Midbrain (tissue), 1 donor: Measurements from ENCODE around the gene EIF1.
"Not testable (repeated sequence)": the region's sequence is repeated elsewhere in the genome, so short reads cannot be mapped to it uniquely, and the experiment has no call there.

Experiments
- DNase-seq: peaks from one replicate; lab custom pipeline; 2025; lab: John Stamatoyannopoulos, UW

The EIF1 gene

DNA sequence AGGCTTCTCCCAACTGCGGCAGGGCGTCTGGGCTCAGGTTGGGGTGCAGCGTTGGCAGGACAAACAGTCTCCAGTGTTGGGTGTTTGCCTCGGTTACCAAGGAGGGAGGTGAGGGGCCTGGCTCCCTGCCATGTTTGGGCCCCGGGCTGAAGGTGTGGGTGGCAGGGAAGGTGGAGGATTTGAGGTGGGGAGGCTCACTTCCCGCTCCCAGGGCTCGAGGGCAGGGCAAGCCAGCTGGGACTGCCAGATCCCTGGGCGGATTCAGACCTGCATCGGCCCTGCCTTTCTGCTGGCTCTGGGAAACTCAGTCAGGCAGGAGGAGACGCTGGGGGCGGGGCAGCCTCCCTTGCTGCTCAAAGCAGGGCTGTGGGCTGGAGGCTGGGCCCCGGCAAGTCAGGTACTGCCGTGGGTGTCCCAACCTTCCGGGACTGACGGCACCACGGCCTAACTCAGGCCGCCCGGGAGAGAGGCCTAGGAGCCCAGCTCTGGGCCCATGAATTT is 33.0 kb upstream of the EIF1 start:
- DNase-seq, result no peak

DNA sequence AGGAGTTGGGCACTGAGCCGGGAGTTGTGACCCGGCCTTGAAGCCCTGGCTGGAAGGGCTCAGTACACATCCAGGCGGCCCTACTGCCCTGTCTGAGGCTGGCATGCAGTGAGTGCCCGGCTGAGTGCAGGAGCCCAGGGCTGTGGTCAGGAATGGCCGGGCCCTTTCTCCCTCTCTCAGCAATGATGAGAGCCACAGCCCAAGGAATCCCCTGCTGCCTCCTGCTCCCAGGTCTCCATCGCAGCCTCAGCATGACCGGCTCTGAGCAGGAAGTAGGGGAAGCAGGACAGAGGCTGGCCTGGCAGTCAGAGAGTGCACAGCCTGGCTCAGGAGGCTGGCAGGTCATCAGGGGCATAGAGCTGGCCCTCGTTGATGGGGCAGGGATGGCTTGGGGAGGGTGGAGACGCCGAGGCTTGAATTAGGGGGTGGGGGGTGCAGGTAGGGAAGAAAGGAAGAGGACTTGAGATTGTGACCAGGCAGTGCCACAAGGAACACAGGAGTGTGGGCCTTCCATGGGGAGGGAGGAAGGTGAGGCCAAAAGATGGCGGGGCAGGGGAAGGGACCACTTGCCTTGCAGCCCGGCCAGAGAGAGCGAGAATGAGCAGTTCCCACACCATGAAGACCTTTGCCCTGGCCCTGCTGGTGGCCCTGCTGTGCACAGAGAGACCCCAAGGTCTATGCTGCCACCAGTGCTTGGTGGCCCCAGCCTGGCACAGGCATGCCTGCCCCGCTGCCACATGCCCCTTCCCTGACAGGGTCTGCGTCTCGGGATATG is 32.2 kb upstream of the EIF1 start:
- DNase-seq, result no peak

DNA sequence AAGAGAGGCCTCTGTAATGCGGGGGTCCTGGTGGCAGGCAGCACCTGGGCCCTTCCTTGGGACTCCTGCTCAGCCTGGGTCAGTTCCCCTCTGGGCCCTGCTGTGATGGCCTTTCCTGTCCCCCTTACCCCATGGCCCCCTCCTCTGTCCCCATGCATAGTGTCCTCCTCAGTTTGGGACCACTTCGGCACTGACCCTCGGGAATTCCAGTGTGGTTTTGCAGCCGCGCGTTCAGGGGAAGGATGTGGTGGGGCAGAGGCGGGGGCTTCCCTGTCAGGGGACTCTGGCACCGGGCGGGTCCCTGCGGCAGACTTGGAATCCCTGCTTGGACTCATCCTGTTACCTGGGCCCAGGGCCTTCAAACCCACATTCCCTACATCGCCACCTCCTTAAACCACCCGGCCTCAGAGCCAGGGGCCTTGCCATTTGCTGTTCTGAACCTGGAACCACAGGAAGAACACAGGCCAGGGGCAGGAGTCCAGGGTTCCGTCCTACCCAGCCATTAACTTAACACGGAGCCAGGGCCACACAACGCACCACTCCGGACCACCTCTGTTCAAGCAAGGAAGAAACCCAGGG is 31.4 kb upstream of the EIF1 start:
- no peak for DNase-seq

DNA sequence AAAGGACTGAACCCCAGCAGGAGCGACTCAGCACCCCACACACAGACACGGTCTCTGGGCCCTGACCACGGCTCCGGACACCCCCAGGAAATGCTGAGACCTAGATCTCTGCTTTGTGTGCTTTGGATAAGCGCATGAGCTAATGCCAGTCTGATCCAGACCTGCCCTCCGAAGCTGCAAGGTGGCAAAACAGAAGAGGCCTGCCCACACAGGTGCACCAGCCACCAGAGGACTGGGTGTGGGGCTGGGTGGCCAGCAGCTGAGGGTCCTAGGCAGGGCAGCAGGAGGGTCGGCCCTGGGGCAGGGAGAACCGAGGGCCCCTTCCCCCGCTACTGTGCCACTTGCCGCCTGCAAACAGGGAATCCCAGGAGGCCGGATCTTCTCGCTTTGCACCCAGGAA is 30.7 kb upstream of the EIF1 start:
- no peak for DNase-seq

DNA sequence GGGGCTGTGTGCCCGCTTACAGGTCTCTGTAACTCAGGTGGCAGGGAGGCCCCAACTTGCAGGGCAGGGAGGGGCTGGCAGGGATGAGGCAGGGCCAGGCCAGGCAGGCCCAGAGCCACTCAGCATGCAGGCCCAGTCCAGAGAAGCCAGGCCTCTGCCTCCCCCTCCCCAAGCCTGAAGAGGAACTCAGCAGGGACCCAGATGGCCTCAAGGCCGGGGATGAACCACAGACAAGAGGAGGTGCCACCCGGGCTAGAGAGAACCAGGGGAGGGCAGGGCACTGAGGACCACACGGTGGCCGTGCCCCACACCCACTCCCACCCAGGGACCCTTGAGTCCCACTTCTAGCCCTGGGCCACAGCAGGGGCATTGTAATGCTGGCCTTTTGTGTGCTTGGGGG is 29.8 kb upstream of the EIF1 start:
- DNase-seq, result no peak

DNA sequence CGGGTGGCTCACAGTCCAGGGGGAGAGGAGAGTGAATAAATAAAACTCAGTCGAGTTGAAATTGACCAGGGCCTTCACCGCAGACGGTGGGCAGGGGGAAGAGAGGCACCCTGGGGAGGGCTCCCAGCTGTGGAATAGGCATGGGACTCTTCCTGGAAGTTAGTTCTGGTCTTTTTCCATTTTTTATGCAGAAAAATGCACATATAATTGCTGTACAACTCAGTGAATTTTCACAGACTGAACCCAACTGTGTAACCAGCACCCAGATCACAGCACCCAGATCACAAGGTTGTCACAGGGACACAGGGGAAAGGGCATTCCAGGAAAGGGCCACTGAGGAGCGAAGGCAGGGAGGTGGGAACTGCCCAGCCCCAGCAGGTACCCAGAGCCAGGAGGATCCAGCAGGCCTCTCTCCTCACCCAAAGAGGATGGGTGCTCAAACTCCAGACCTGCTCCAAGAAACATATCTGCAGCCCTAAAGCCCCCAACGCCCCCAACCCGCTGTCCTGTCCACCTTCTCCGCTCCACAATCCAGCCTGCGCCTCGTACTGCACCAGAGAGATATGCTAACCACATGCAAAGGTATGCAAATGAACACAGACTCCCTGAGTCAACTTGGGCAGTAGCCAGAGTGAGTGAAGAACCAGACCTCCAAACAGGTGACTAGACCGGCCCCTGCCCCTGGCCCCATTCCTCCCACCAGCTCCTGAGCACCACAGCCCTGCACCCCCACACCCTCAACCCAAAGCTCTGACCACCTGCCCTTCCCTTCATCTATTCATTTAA is 29.1 kb upstream of the EIF1 start:
- no peak for DNase-seq

DNA sequence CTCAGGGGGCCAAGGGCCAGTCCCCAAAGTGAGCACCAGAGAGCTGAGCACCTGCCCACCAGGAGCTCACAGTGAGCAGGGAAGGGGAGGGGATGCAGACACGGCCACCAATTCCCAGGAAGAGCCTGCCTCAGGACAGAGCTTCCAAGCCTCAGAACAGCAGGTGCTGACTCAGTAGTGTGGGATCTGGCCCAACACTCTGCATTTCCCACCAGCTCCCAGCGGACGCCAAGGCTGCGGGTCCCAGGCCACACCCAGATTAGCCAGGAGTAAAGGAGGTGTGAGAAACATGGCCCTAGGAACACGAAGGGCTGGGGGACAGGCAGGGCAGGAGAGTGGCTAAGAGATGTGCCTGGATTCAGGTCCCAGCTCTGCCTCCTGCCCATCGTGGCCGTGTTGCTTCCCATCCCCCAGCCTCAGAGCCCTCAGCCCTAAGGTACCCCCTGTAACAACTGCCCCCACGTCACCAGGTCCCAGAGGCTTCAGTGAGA is 28.4 kb upstream of the EIF1 start:
- DNase-seq, result no peak

DNA sequence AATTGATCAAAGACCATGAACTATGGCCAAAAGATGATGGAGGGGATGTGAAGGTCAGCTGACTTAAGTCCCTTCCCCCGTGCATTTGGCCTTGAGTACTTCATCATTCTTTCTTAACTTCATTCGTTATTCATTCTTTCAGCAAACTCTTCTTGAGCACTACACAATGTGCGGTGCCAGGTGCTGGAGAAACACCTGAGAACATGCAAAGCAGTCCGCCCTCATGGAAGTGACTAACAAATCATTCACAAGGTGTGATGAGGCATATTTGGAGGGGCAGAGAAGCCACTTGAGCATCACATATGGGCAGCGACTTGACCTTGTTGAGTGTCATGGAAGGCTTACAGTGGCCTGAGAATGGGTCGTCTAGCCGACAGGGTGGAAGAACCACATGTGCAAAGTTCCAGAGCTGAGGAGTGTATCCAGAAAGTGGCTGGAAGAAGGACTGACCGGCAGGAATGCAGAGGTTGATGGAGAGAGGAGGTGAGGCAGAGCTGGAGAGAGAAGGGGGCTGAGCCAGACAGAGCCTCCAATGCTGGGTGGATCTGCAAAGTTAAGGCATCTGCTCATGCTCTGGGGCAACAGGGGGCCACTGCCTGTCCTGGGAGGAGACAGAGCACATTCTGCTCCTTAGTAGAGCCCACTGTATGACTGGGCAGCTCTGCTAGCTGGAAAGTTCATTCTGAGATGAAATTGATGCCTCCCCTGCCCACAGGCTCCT is 25.1 kb upstream of the EIF1 start:
- no peak for DNase-seq

DNA sequence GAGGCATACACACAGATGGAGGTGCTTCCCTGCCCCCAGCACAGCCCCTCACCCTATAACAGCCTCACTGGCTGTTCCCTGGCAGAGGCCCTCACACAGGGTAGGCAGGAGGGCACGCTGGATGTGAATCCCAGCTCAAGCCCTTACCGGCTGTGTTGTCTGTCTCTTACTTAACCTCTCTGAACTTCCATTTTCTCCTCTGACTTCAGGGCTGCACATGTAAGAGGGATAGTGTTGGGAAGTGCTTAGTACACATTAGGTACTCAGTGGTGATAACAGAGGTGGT is 24.6 kb upstream of the EIF1 start:
- DNase-seq, result no peak

DNA sequence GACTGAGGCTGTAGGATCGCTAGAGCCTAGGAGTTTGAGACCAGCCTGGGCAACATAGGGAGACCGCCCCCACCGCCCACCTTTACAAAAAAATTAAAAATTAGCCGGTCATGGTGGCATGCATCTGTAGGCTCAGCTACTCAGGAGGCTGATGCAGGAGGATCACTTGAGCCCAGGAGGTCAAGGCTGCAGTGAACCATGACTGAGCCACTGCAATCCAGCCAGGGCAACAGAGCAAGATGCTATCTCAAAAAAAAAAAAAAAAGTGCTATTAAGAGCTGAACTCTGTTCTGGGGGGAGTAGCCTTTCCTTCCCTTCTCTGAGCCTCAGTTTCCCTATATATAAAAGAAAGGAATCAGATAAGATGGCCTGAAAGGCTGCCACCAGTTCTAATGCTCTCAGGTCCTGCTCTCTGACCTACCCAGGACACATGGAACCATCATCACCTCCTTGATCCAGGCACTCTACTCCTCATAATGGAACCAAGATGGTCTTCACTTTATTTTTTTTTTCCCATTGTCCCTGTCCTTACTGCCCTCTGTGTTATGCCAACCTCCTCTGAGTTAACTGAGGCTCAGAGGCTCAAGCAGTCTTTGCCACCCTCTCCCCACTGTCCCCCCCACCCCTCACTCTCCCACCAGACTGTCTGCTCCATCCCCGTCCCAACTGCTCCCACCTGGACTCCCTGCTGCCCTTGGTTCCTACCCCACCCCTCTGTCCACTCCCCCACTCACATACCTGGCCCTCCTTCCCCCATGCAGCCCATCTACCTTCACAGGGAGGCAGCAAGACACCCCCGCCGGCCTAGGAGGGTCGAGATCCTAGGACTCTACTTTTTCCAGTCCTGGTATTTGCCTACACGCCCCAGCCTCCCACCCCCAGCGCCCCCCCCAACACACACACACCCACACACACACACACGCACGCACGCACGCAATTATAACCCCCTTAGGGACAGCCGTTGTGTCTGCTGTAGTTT is 23.8 kb upstream of the EIF1 start:
- DNase-seq, result no peak

DNA sequence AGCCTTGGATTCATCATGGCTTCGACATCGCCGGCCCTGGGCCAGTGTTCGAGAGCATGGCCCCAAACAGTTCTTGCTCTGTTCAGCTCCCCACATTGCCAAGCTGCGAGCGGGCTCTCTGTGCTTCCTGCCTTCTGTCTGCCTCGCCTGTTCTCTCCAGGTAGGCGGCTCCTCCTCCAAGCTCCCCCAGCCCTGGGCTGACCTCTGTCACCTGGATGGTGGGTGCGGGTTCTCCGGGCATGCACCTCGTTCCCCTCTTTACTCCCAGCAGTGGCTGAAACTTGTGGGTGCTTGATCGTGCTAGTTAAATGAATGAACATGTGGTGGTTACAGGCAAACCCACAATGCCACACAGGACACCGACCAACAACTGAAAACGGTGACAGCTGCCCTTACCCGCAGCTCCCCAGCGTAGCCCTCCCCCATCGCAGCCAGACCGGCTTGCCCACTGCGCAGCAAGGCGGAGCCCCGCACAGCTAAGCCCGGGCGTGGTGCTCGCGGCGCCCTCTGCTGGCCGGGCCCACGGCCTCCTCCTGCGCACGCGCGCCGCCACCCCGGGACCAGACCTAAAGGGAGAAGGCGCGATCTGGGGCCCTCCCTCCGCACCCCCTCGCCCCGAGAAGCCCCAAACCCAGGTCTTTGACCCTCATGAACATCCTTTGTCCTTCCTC is 23.0 kb upstream of the EIF1 start:
- peak; percentile 88 for DNase-seq

DNA sequence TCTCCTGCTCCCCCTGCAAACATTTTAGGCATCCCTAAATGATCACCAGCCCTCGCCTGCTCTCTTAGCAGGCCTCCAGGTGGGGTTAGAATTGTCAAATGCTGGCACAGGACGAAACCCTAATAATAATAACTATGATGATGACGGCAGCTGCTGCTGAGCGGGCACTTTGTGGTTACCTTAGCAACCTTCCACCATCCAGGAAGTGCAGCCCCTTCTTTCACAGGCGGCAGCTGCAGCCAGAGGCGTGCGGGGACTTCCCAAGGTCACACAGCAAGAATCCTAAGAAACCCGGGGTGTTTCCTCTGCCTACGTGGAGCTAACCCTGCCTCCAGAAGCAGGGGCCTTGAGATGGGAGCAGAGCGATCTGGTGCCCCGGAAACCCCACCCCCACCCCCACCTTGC is 22.4 kb upstream of the EIF1 start:
- DNase-seq, result peak; percentile 48

DNA sequence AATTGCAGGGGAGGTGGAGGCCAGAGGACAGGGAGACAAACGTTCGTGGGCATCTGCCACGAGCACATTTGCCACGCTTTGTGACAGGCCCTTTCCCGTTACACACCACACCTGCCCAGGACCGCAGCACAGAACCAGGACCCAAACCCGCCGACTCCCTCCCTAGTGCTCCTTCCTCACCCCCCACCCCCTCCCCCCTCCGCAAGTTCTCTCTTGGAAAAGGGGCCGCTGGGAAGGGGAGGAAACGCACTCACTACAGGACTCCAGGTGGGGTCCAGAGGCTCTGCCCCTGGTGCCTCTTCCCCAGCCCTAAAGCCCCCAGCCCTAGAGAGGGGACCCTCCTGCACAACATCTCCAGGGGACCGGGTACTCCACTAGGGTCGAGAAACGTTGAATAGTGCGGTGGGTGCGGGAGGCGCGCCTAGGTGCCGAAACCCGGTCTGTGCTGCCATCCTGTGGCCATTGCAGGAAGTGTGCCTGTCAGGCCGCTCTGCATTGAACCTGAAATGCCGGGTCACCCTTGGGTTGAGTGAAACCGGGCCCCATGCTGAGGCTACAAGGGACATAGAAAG is 21.9 kb upstream of the EIF1 start:
- DNase-seq, result peak; percentile 81

DNA sequence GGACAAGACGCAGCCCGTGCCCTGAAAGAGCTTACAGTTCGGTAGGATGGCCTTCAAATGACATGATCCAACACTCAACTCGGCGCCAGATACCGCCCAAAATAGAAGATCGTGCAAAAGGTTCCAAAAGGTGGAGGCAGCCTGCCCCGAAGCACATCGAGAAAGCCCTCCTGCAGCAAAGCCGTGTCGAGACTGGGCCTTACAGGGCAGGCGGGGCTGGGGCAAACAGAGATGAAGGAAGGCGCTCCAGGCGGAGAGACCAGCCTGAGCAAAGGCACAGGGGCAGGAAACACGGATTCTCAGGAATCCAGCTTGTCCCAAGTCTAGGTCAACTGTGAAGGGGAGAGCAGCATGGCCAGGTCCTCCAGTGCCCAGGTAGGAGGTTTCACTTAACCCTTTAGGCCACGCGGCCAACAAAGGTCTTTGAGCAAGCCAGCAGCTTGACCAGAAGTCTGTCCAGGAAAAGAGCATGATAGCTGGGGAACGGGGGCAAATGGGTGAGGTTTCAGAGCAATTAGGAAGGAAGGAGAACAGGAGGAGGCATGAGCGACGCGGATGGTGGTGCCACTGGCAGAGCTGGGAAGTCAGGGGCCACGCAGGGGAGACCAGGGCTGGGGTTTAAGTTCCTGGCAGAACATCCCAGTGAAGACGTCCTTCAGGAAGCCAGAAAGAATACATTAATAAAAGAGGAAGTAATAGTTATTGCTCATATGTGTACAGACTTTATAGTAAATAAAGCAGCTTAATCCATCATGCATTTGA is 21.2 kb upstream of the EIF1 start:
- DNase-seq, result no peak

DNA sequence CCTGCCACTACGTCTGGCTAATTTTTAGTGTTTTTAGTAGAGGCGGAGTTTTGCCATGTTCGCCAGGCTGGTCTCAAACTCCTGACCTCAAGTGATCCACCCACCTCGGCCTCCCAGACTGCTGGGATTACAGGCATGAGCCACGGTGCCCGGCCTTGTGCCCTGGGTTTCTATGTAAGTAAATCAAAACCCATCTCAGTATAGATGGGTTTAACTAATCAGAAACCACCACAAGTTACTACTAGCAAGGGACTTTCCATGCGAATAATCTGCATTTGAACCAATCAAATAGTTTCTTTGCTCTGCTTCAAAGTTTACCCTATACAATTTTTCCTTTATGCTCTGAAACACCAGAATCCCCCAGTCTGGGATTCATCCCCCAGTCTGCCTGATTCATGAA is 16.5 kb upstream of the EIF1 start:
- DNase-seq, result no peak

DNA sequence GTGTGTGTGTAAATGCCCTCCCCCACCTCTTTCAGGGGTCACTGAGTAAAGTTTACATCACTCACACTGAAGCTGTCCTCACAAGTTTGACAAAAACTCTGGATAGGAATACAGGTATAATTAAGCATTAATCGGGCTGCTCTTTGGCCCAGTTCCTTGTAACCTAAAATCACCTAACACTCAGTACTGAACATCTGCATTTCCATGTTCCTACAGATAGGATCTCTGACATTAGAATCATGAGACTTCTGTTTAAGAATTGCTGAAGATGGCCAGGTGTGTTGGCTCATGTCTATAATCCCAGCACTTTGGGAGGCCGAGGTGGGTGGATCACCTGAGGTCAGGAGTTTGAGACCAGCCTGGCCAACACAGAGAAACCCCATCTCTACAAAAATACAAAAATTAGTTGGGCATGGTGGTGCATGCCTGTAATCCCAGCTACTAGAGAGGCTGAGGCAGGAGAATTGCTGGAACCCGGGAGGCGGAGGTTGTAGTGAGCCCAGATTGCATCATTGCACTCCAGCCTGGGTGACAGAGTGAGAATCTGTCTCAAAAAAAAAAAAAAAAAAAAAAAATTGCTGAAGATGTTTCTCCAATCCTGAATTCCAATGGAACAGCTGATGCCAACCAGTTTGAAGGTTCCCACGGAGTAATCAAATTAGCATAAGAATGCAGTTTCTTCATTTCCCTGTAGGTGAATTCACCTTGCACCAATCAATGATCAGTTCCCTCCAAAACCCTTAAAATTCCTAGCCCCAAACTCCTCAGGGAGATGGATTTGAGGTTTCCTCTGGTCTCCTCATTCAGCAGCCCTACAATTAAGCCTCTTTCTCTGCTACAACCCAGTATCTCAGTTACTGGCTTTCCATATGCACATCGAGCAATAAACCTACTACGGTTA is 13.3 kb upstream of the EIF1 start:
- not testable (repeated sequence) for DNase-seq

DNA sequence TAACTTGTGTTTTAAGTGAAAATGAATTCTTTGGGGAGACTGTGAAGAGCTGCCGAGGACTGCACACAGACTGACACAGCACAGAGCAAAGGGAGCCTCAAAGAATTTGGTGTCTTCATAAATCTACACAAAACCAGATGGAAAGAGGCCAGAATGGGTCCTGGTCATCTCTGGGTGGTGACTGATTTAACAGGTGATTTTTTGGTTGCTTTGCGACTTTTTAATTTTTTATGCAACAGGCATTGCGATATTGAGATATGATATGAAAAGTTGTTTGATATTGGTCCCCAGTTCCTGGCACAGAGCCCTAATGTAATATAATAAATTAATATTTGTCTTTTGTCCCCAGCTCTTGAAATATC is 12.6 kb upstream of the EIF1 start:
- no peak for DNase-seq

DNA sequence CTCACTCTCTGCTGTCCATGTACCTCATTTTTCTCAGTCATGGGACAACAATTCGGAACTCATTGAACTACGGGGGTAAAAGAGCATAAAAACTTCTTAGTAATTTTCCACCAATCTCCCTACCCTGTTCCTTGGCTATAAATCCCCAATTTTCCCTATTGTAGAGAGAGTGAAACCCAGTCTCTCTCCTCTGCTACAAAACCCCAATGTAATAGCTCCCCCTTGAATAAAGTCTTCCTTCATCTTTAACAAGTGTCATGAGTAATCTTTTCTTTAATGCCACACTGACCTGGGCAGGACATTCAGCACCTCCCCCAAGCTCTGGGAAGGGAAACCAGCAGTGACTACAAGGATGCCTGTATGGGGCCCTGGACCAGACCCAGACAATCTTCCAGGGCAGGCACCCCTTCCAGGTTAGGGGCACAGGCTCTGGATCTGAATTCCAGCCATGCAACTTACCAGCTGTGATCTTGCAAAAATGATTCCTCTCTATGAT is 10.2 kb upstream of the EIF1 start:
- no peak for DNase-seq
